Mesothelial cell of epicardium (in vitro differentiated cells): ENCODE data around the gene LDLRAD4. TPM values are rescaled to one million over a fixed set of nuclear protein-coding genes. Genes with fewer than 3 reads are reported as not detected.

Experiments
- DNase-seq, 2 experiments: peaks; one replicate each; pipeline ENCODE4 v3.0.0; 2021; ENCODE audit warnings: low spot score in 2 of 2; ENCODE audit not compliant: unreplicated experiment in 2 of 2
- H3K27ac Mint-ChIP-seq: 2 replicates; pipeline ENCODE4 v1.8.0; 2021; ENCODE audit warnings: mixed read lengths
- H3K27me3 Mint-ChIP-seq: 2 replicates; pipeline ENCODE4 v1.8.0; 2021; ENCODE audit warnings: low read depth, mixed read lengths
- H3K36me3 Mint-ChIP-seq: 2 replicates; pipeline ENCODE4 v1.8.0; 2021; ENCODE audit warnings: mixed read lengths
- H3K4me1 Mint-ChIP-seq: 2 replicates; pipeline ENCODE4 v1.8.0; 2021; ENCODE audit warnings: mixed read lengths
- H3K4me3 Mint-ChIP-seq: 2 replicates; pipeline ENCODE4 v1.8.0; 2021; ENCODE audit warnings: mild to moderate bottlenecking, moderate library complexity, mixed read lengths
- H3K9me3 Mint-ChIP-seq: 2 replicates; pipeline ENCODE4 v1.8.0; 2021; ENCODE audit warnings: mixed read lengths
- CTCF ChIP-seq: fragments of 200-600 bp; sonication (generic); IDR thresholded peaks from one replicate; pipeline ENCODE4 v1.5.0; 2021; ENCODE audit warnings: antibody characterized with exemption; ENCODE audit not compliant: unreplicated experiment
- total RNA-seq: library from RNA; stranded (reverse); gene quantifications from 3 replicates; pipeline ENCODE4 v1.2.1, GENCODE V29; 2021

Gene LDLRAD4
- total RNA-seq, 1 donor from 2014 or later, result 29.7 TPM

- Mint-ChIP-seq H3K4me1 (no peaks in the 10 kb centered on the region), H3K36me3 (no peaks in the 10 kb centered on the region), H3K27me3 (no peaks in the 10 kb centered on the region), H3K4me3 (no peak overlapping the region), H3K27ac (no peak overlapping the region), H3K9me3 (no peaks in the 10 kb centered on the region)
- no peak for TF ChIP-seq CTCF
- DNase-seq, result no peak
These were observed 402.4 kb downstream of the LDLRAD4 start for GRCh38 chr18:13620818-13621445.

GRCh38 chr18:13621446-13621849 is 402.9 kb downstream of the LDLRAD4 start:
- H3K27ac Mint-ChIP-seq, result no peak overlapping the region
- H3K27me3 Mint-ChIP-seq, result no peaks in the 10 kb centered on the region
- DNase-seq, result no peak
- H3K36me3 Mint-ChIP-seq, result no peaks in the 10 kb centered on the region
- no peaks in the 10 kb centered on the region for H3K9me3 Mint-ChIP-seq
- H3K4me3 Mint-ChIP-seq, result no peak overlapping the region
- H3K4me1 Mint-ChIP-seq, result no peaks in the 10 kb centered on the region
- TF ChIP-seq CTCF, result no peak

- H3K27me3 Mint-ChIP-seq, result no peaks in the 10 kb centered on the region
- H3K4me3 Mint-ChIP-seq, result no peak overlapping the region
- TF ChIP-seq CTCF, result no peak
- H3K9me3 Mint-ChIP-seq, result no peaks in the 10 kb centered on the region
- H3K36me3 Mint-ChIP-seq, result no peaks in the 10 kb centered on the region
- DNase-seq, result no peak
- H3K27ac Mint-ChIP-seq, result no peak overlapping the region
- H3K4me1 Mint-ChIP-seq, result no peaks in the 10 kb centered on the region
These were observed 403.5 kb downstream of the LDLRAD4 start for GRCh38 chr18:13621886-13622619.

GRCh38 chr18:13622751-13623150 is 404.2 kb downstream of the LDLRAD4 start:
- Mint-ChIP-seq H3K27ac (no peak overlapping the region), H3K9me3 (no peaks in the 10 kb centered on the region), H3K4me3 (no peak overlapping the region), H3K27me3 (no peaks in the 10 kb centered on the region), H3K4me1 (no peaks in the 10 kb centered on the region), H3K36me3 (no peaks in the 10 kb centered on the region)
- no peak for TF ChIP-seq CTCF
- no peak for DNase-seq

- H3K36me3 Mint-ChIP-seq, result no peaks in the 10 kb centered on the region
- no peak for TF ChIP-seq CTCF
- no peak overlapping the region for H3K4me3 Mint-ChIP-seq
- no peaks in the 10 kb centered on the region for H3K9me3 Mint-ChIP-seq
- DNase-seq, result no peak
- no peaks in the 10 kb centered on the region for H3K27me3 Mint-ChIP-seq
- no peak overlapping the region for H3K27ac Mint-ChIP-seq
- no peaks in the 10 kb centered on the region for H3K4me1 Mint-ChIP-seq
These were observed 404.8 kb downstream of the LDLRAD4 start for GRCh38 chr18:13623348-13623747.
